ENCODE measurements around the gene PODXL2. TPM values are rescaled to one million over a fixed set of nuclear protein-coding genes. Genes with fewer than 3 reads are reported as not detected.

Gene PODXL2
- total and polyA plus RNA-seq, 7 experiments from 2014 or later, result 2.2 to 6.5 (median 3.6) TPM

GRCh38 chr3:127684871-127685707 lies 56.1 kb downstream of the PODXL2 start:
- POLR2A ChIA-PET, result interaction anchor here (2.5 kb wide), 1 partner anchor 12 kb away, joined by 10 read pairs; the partner anchor contains the start of gene ABTB1
- H3K9me3 Mint-ChIP-seq, result peaks cover 0 to under 1% (median 0%) of the 10 kb centered on the region in 11 donors

GRCh38 chr3:127685708-127686511 lies 56.9 kb downstream of the PODXL2 start:
- no peaks in the 10 kb centered on the region for H3K9me3 Mint-ChIP-seq
- no peaks in the 10 kb centered on the region for H3K9me3 ChIP-seq (ENCODE audit: control insufficient read depth in 2 of 3, low read length in 3 of 3)
- no peak overlapping the region for H3K27ac Mint-ChIP-seq
- no peaks in the 10 kb centered on the region for H3K4me1 ChIP-seq (ENCODE audit: control insufficient read depth in 2 of 2, insufficient read depth in 2 of 2, low read length in 2 of 2)
- H3K4me3 Mint-ChIP-seq, result no peak overlapping the region
- ATAC-seq (no peak), DNase-seq (no peak)
- H3K36me3 ChIP-seq (ENCODE audit: control insufficient read depth in 2 of 3, insufficient read depth in 3 of 3, low read length in 3 of 3), result no peaks in the 10 kb centered on the region
- H3K27me3 ChIP-seq (ENCODE audit: control insufficient read depth in 2 of 2, insufficient read depth in 2 of 2, low read length in 2 of 2), result no peaks in the 10 kb centered on the region
- no peaks in the 10 kb centered on the region for H3K27me3 Mint-ChIP-seq
- ChIA-PET CTCF (no interaction called here), POLR2A (no interaction called here)
- H3K4me1 Mint-ChIP-seq, result peaks cover 6 to 19% (median 15%) of the 10 kb centered on the region in 7 donors
- H3K27ac ChIP-seq (ENCODE audit: low read depth, low read length), result no peak overlapping the region
- H3K36me3 Mint-ChIP-seq, result no peaks in the 10 kb centered on the region
- no peak overlapping the region for H3K4me3 ChIP-seq (ENCODE audit: low read length)
- intact Hi-C loops (cut with micrococcal nuclease), result no loop called here

More at GRCh38 chr3:127684871-127685707, 56.1 kb downstream of the PODXL2 start:
- CTCF ChIA-PET, result interaction anchor here (1.0 to 3.4 kb wide), 2 partner anchors 10 to 110 kb away, joined by 4 to 11 read pairs; no protein-coding TSS in a partner anchor
- Histone ChIP-seq H3K9me3 (ENCODE audit: control insufficient read depth in 2 of 3, low read length in 3 of 3) (no peaks in the 10 kb centered on the region), H3K4me1 (ENCODE audit: control insufficient read depth in 2 of 2, insufficient read depth in 2 of 2, low read length in 2 of 2) (no peaks in the 10 kb centered on the region), H3K36me3 (ENCODE audit: control insufficient read depth in 2 of 3, insufficient read depth in 3 of 3, low read length in 3 of 3) (peaks cover 0 to 6% (median 0%) of the 10 kb centered on the region in 3 experiments), H3K4me3 (ENCODE audit: low read length) (no peak overlapping the region), H3K27me3 (ENCODE audit: control insufficient read depth in 2 of 2, insufficient read depth in 2 of 2, low read length in 2 of 2) (no peaks in the 10 kb centered on the region), H3K27ac (ENCODE audit: low read depth, low read length) (no peak overlapping the region)
- intact Hi-C loops (cut with micrococcal nuclease), result no loop called here
- Mint-ChIP-seq H3K27ac (no peak overlapping the region), H3K4me3 (no peak overlapping the region), H3K36me3 (no peaks in the 10 kb centered on the region), H3K27me3 (no peaks in the 10 kb centered on the region), H3K4me1 (peaks cover 6 to 19% (median 15%) of the 10 kb centered on the region in 7 donors)
- DNase-seq, result no peak
- no peak for ATAC-seq

GRCh38 chr3:127686512-127686894 lies 57.5 kb downstream of the PODXL2 start:
- no peak for ATAC-seq

GRCh38 chr3:127687228-127687737 lies 58.3 kb downstream of the PODXL2 start:
- Mint-ChIP-seq H3K9me3 (no peaks in the 10 kb centered on the region), H3K4me1 (peaks cover 4 to 15% (median 13%) of the 10 kb centered on the region in 7 donors)
- POLR2A ChIA-PET, result no interaction called here

More at GRCh38 chr3:127686512-127686894, 57.5 kb downstream of the PODXL2 start:
- intact Hi-C loops (cut with micrococcal nuclease), result no loop called here
- DNase-seq, result no peak
- no peaks in the 10 kb centered on the region for H3K4me1 ChIP-seq (ENCODE audit: control insufficient read depth in 2 of 2, insufficient read depth in 2 of 2, low read length in 2 of 2)
- H3K4me3 Mint-ChIP-seq, result no peak overlapping the region
- H3K36me3 ChIP-seq (ENCODE audit: control insufficient read depth in 2 of 3, insufficient read depth in 3 of 3, low read length in 3 of 3), result no peaks in the 10 kb centered on the region
- no peaks in the 10 kb centered on the region for H3K27me3 Mint-ChIP-seq
- H3K36me3 Mint-ChIP-seq, result no peaks in the 10 kb centered on the region
- CTCF ChIA-PET, result no interaction called here
- no peaks in the 10 kb centered on the region for H3K9me3 ChIP-seq (ENCODE audit: control insufficient read depth in 2 of 3, low read length in 3 of 3)
- H3K27me3 ChIP-seq (ENCODE audit: control insufficient read depth in 2 of 2, insufficient read depth in 2 of 2, low read length in 2 of 2), result no peaks in the 10 kb centered on the region
- H3K27ac ChIP-seq (ENCODE audit: low read depth, low read length), result no peak overlapping the region
- no peak overlapping the region for H3K27ac Mint-ChIP-seq
- no peak overlapping the region for H3K4me3 ChIP-seq (ENCODE audit: low read length)
- POLR2A ChIA-PET, result no interaction called here
- H3K4me1 Mint-ChIP-seq, result peaks cover 4 to 16% (median 13%) of the 10 kb centered on the region in 7 donors
- no peaks in the 10 kb centered on the region for H3K9me3 Mint-ChIP-seq

GRCh38 chr3:127688022-127688415 lies 59.0 kb downstream of the PODXL2 start:
- Mint-ChIP-seq H3K36me3 (no peaks in the 10 kb centered on the region), H3K4me1 (peaks cover 4 to 15% (median 13%) of the 10 kb centered on the region in 7 donors), H3K9me3 (peaks cover 0 to 2% (median 0%) of the 10 kb centered on the region in 11 donors), H3K27ac (no peak overlapping the region), H3K4me3 (no peak overlapping the region), H3K27me3 (no peaks in the 10 kb centered on the region)
- POLR2A ChIA-PET, result no interaction called here
- Histone ChIP-seq H3K4me1 (ENCODE audit: control insufficient read depth in 2 of 2, insufficient read depth in 2 of 2, low read length in 2 of 2) (no peaks in the 10 kb centered on the region), H3K4me3 (ENCODE audit: low read length) (no peak overlapping the region), H3K27me3 (ENCODE audit: control insufficient read depth in 2 of 2, insufficient read depth in 2 of 2, low read length in 2 of 2) (no peaks in the 10 kb centered on the region), H3K27ac (ENCODE audit: low read depth, low read length) (no peak overlapping the region), H3K36me3 (ENCODE audit: control insufficient read depth in 2 of 3, insufficient read depth in 3 of 3, low read length in 3 of 3) (no peaks in the 10 kb centered on the region), H3K9me3 (ENCODE audit: control insufficient read depth in 2 of 3, low read length in 3 of 3) (no peaks in the 10 kb centered on the region)
- intact Hi-C loops (cut with micrococcal nuclease), result no loop called here
- CTCF ChIA-PET, result no interaction called here
- no peak for ATAC-seq
- no peak for DNase-seq

More at GRCh38 chr3:127687228-127687737, 58.3 kb downstream of the PODXL2 start:
- Histone ChIP-seq H3K36me3 (ENCODE audit: control insufficient read depth in 2 of 3, insufficient read depth in 3 of 3, low read length in 3 of 3) (no peaks in the 10 kb centered on the region), H3K27me3 (ENCODE audit: control insufficient read depth in 2 of 2, insufficient read depth in 2 of 2, low read length in 2 of 2) (no peaks in the 10 kb centered on the region), H3K4me1 (ENCODE audit: control insufficient read depth in 2 of 2, insufficient read depth in 2 of 2, low read length in 2 of 2) (no peaks in the 10 kb centered on the region), H3K4me3 (ENCODE audit: low read length) (no peak overlapping the region), H3K9me3 (ENCODE audit: control insufficient read depth in 2 of 3, low read length in 3 of 3) (no peaks in the 10 kb centered on the region), H3K27ac (ENCODE audit: low read depth, low read length) (no peak overlapping the region)
- intact Hi-C loops (cut with micrococcal nuclease), result no loop called here
- H3K4me3 Mint-ChIP-seq, result no peak overlapping the region
- DNase-seq (no peak), ATAC-seq (no peak)
- CTCF ChIA-PET, result no interaction called here
- H3K27me3 Mint-ChIP-seq, result no peaks in the 10 kb centered on the region
- no peak overlapping the region for H3K27ac Mint-ChIP-seq
- H3K36me3 Mint-ChIP-seq, result no peaks in the 10 kb centered on the region

GRCh38 chr3:127688416-127689265 lies 59.7 kb downstream of the PODXL2 start:
- no peak overlapping the region for H3K27ac ChIP-seq (ENCODE audit: low read depth, low read length)
- ATAC-seq (no peak), DNase-seq (no peak)
- Mint-ChIP-seq H3K4me1 (peaks cover 1 to 12% (median 10%) of the 10 kb centered on the region in 7 donors), H3K36me3 (no peaks in the 10 kb centered on the region), H3K27ac (no peak overlapping the region), H3K4me3 (no peak overlapping the region), H3K9me3 (peaks cover 0 to 2% (median 0%) of the 10 kb centered on the region in 11 donors), H3K27me3 (no peaks in the 10 kb centered on the region)
- ChIA-PET POLR2A (interaction anchor here (1.0 kb wide), 1 partner anchor 9 kb away, joined by 5 read pairs; no protein-coding TSS in a partner anchor), CTCF (no interaction called here)
- no peaks in the 10 kb centered on the region for H3K4me1 ChIP-seq (ENCODE audit: control insufficient read depth in 2 of 2, insufficient read depth in 2 of 2, low read length in 2 of 2)
- H3K4me3 ChIP-seq (ENCODE audit: low read length), result no peak overlapping the region
- H3K27me3 ChIP-seq (ENCODE audit: control insufficient read depth in 2 of 2, insufficient read depth in 2 of 2, low read length in 2 of 2), result no peaks in the 10 kb centered on the region
- intact Hi-C loops (cut with micrococcal nuclease), result no loop called here
- no peaks in the 10 kb centered on the region for H3K36me3 ChIP-seq (ENCODE audit: control insufficient read depth in 2 of 3, insufficient read depth in 3 of 3, low read length in 3 of 3)
- no peaks in the 10 kb centered on the region for H3K9me3 ChIP-seq (ENCODE audit: control insufficient read depth in 2 of 3, low read length in 3 of 3)

All from naive thymus-derived CD4-positive, alpha-beta T cell (primary cell).